Adrenal gland (tissue), 12 donors: ENCODE results near the gene REEP3. TPM values are rescaled to one million over a fixed set of nuclear protein-coding genes. Genes with fewer than 3 reads are reported as not detected.

Experiments
- DNase-seq, 7 donors: peaks; one replicate each; pipeline ENCODE4 v3.0.0-alpha.2; 2019 to 2020
- H3K27ac ChIP-seq, 5 donors: fragments of 200-600 bp; sonication (generic) in 4 of 5; 1 replicate in 3 of 5; 2 replicates in 2 of 5; pipeline versions ENCODE4 v1.5.1 to v1.8.0; 2016 to 2020; ENCODE audit warnings: mild to moderate bottlenecking in 1 of 5
- H3K27me3 ChIP-seq: fragments of 200-600 bp; 2 replicates; pipeline ENCODE4 v1.8.0; 2021
- H3K36me3 ChIP-seq, 2 donors: fragments of 200-600 bp; replicated peaks in 1 of 2; 1 replicate in 1 of 2; 2 replicates in 1 of 2; pipeline versions ENCODE4 v1.5.1 to v1.8.0; 2018 to 2022
- H3K4me1 ChIP-seq, 2 donors: fragments of 200-600 bp; replicated peaks in 1 of 2; 1 replicate in 1 of 2; 2 replicates in 1 of 2; pipeline versions ENCODE4 v1.5.1 to v1.8.0; 2018 to 2021
- H3K4me3 ChIP-seq, 4 donors: fragments of 200-600 bp; sonication (generic) in 3 of 4; one replicate each; pipeline ENCODE4 v1.5.1; 2016 to 2018
- H3K9me3 ChIP-seq, 3 donors: fragments of 200-600 bp; sonication (generic) in 1 of 3; replicated peaks in 1 of 3; 1 replicate in 2 of 3; 2 replicates in 1 of 3; pipeline versions ENCODE4 v1.5.1 to v1.8.0; 2016 to 2021
- CTCF ChIP-seq, 6 experiments: fragments of 450-650 bp in 4 of 6; fragments of 200-600 bp in 2 of 6; sonication (generic) in 1 of 6; IDR thresholded peaks; 1 replicate in 5 of 6; 2 replicates in 1 of 6; pipeline versions ENCODE4 v1.5.1 to v1.8.0; 2016 to 2021; ENCODE audit warnings: antibody characterized with exemption in 6 of 6, mild to moderate bottlenecking in 2 of 6, moderate library complexity in 1 of 6
- POLR2A ChIP-seq, 2 donors: fragments of 450-650 bp; IDR thresholded peaks; one replicate each; pipeline ENCODE4 v1.6.1; 2017; ENCODE audit warnings: antibody characterized with exemption in 2 of 2, mild to moderate bottlenecking in 2 of 2, moderate library complexity in 1 of 2
- WGBS, 4 donors: extraction: QIAGEN DNeasy Blood & Tissue Kit in 2 of 4; methylation state at CpG; one replicate each; pipeline versions ENCODE4 v1.1.5 to v1.1.7; 2013 to 2017; 5-methylcytosine and 5-hydroxymethylcytosine counted together
- intact Hi-C, 2 donors: fragments of 100-400 bp; cut with DNase I; formaldehyde crosslinking; loops; one replicate each; pipeline versions ENCODE4 v1.14.1 to v1.15.0; 2022 to 2023
- polyA plus RNA-seq, 3 donors: library from polyadenylated mRNA; stranded (reverse); fragments of 200-250 nt in 2 of 3; fragments of 350-450 nt in 1 of 3; fragmentation: Illumina TruSeq in 1 of 3; extraction: RNeasy Lipid Tissue Mini Kit (QIAGEN cat#74804) in 1 of 3; gene quantifications; one replicate each; pipeline ENCODE4 v1.2.3, GENCODE V29; 2013 to 2014
- total RNA-seq, 9 donors: library from RNA; depleted of rRNA in 4 of 9; stranded (reverse); fragments of >200 nt in 4 of 9; fragments of 120-200 nt in 1 of 9; fragmentation: NEBNext Ultra II Directional in 1 of 9; extraction: Animal tissue kit (Norgen Biotek cat#: 25700) in 1 of 9; gene quantifications; one replicate each; pipeline versions ENCODE4 v1.1.0 to v1.2.4, GENCODE V29; 2013 to 2023
- donor health status: healthy with polysubstance abuse.
- donor health status: Bipolar disorder and iron deficiency.
- donor health status: DM: yes; HTN: yes; CAD: no.
- donor health status: DM: no; HTN: no; CAD: no.
- donor health status: DM: no; HTN: no; CAD: no.
- donor health status: DM: yes; HTN: yes; CAD: no.

The REEP3 gene
- total and polyA plus RNA-seq, 12 donors = 5.1 to 79.8 (median 48.1) TPM

GRCh38 chr10:63622097-63622496 lies 100.9 kb downstream of the REEP3 start:
- Histone ChIP-seq H3K36me3 (peaks cover 0 to 5% of the 10 kb centered on the region in 2 donors), H3K27me3 (no peaks in the 10 kb centered on the region), H3K27ac (no peak overlapping the region), H3K4me1 (no peaks in the 10 kb centered on the region), H3K4me3 (no peak overlapping the region), H3K9me3 (no peaks in the 10 kb centered on the region)
- DNase-seq = no peak
- no peak for TF ChIP-seq CTCF (IDR thresholded peaks at IDR 0.05)
- TF ChIP-seq POLR2A (IDR thresholded peaks at IDR 0.05) = no peak
- WGBS, 4 donors = 85 to 92% (median 87%) methylated on average over 2 of the region's 2 CpGs
- intact Hi-C loops = loop anchor here in 1 of 2 donors (10.0 kb wide), 2 partner anchors 157 to 417 kb away; partner anchors contain the start of gene JMJD1C

- Histone ChIP-seq H3K36me3 (peaks cover 0 to 5% of the 10 kb centered on the region in 2 donors), H3K4me1 (peaks cover 5 to 13% of the 10 kb centered on the region in 2 donors), H3K9me3 (no peaks in the 10 kb centered on the region), H3K27me3 (no peaks in the 10 kb centered on the region), H3K27ac (no peak overlapping the region), H3K4me3 (no peak overlapping the region)
- no peak for TF ChIP-seq POLR2A (IDR thresholded peaks at IDR 0.05)
- no peak for TF ChIP-seq CTCF (IDR thresholded peaks at IDR 0.05)
- WGBS, 4 donors = 86 to 93% (median 88%) methylated on average over 2 of the region's 2 CpGs
- no peak for DNase-seq
- intact Hi-C loops = loop anchor here in 1 of 2 donors (10.0 kb wide), 2 partner anchors 160 to 420 kb away; partner anchors contain the start of gene JMJD1C
Observed at GRCh38 chr10:63624701-63625100, 103.5 kb downstream of the REEP3 start.

GRCh38 chr10:63627396-63627795 lies 106.2 kb downstream of the REEP3 start:
- H3K27ac ChIP-seq = no peak overlapping the region
- no peaks in the 10 kb centered on the region for H3K36me3 ChIP-seq
- no peak overlapping the region for H3K4me3 ChIP-seq
- TF ChIP-seq CTCF (IDR thresholded peaks at IDR 0.05) (no peak), POLR2A (IDR thresholded peaks at IDR 0.05) (no peak)
- H3K4me1 ChIP-seq = peaks cover 5 to 25% of the 10 kb centered on the region in 2 donors
- WGBS, 4 donors = 82 to 87% (median 85%) methylated on average over 8 of the region's 8 CpGs
- DNase-seq = no peak
- no peaks in the 10 kb centered on the region for H3K27me3 ChIP-seq
- intact Hi-C loops = loop anchor here in 1 of 2 donors (10.0 kb wide), 2 partner anchors 163 to 423 kb away; partner anchors contain the start of gene JMJD1C
- H3K9me3 ChIP-seq = no peaks in the 10 kb centered on the region

DNA sequence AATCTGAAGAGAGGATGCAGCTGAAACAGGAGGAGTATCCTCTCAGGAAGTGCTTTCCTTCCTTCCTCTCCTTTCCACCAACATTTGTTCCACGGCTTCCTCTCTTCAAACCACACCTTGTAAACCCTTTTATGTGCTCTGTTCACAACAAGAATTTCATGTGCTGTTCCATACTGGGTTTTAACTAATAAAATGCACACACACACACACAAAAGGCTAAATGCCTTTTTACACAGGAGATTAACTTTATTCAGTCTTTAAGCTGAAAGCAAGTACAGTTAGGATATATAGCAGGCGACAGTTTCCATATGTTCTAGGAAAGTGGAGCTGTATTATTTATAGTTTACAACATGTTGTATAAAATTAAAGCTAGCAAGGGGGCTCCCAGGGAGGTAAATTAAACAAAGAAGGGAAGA lies 106.7 kb downstream of the REEP3 start:
- no peak overlapping the region for H3K4me3 ChIP-seq

More for the DNA sequence above, 106.7 kb downstream of the REEP3 start:
- DNase-seq = no peak
- no peak for TF ChIP-seq CTCF (IDR thresholded peaks at IDR 0.05)
- TF ChIP-seq POLR2A (IDR thresholded peaks at IDR 0.05) = no peak
- intact Hi-C loops = loop anchor here in 1 of 2 donors (10.0 kb wide), 2 partner anchors 163 to 423 kb away; partner anchors contain the start of gene JMJD1C
- H3K27me3 ChIP-seq = no peaks in the 10 kb centered on the region
- H3K9me3 ChIP-seq = no peaks in the 10 kb centered on the region
- 55 to 73% (median 66%) methylated on average over 2 of the region's 2 CpGs for WGBS, 4 donors
- peaks cover 5 to 25% of the 10 kb centered on the region in 2 donors for H3K4me1 ChIP-seq
- peak overlapping the region in 2 of 5 donors; percentile 11 to 96 for H3K27ac ChIP-seq
- no peaks in the 10 kb centered on the region for H3K36me3 ChIP-seq
